SK-N-SH (cell line): ENCODE results near the gene NOD2. TPM values are rescaled to one million over a fixed set of nuclear protein-coding genes. Genes with fewer than 3 reads are reported as not detected.

Experiments used
- CTCF ChIA-PET: fragments of 300-600, 350-600 bp; formaldehyde crosslinking; extraction: SDS; loops from one replicate; lab custom pipeline; 2021; lab: Yijun Ruan, JAX
- POLR2A ChIA-PET: fragments of 350-600 bp; sonication (Branson Sonifier 250); formaldehyde crosslinking; extraction: SDS; loops from one replicate; lab custom pipeline; 2020; ENCODE audit warnings: antibody characterized with exemption, inconsistent platforms; lab: Yijun Ruan, JAX
- DNase-seq: peaks from one replicate; pipeline ENCODE4 v3.0.0; 2012
- H2AFZ ChIP-seq: fragments of 200-600 bp; sonication (generic); 2 replicates; pipeline ENCODE4 v1.8.1; 2016; ENCODE audit warnings: antibody characterized with exemption, mild to moderate bottlenecking, low read depth
- H3F3A ChIP-seq: fragments of 200-600 bp; sonication (generic); replicated peaks from 2 replicates; pipeline ENCODE3; 2016; ENCODE audit warnings: antibody characterized with exemption, mild to moderate bottlenecking; ENCODE audit not compliant: insufficient read depth
- H3K27ac ChIP-seq, 2 experiments: fragments of 200-500 bp in 1 of 2; fragments of 200-600 bp in 1 of 2; sonication (Bioruptor generic) in 1 of 2; sonication (generic), shearing (Covaris generic) in 1 of 2; 2 replicates each; pipeline versions ENCODE4 v1.5.1 to v1.6.1; 2014 to 2016; ENCODE audit warnings: low read depth in 2 of 2, inconsistent platforms in 1 of 2, low read length in 1 of 2, mild to moderate bottlenecking in 1 of 2, mixed read lengths in 1 of 2
- H3K27me3 ChIP-seq: fragments of 200-600 bp; sonication (generic), shearing (Covaris generic); 2 replicates; pipeline ENCODE4 v1.6.1; 2016; ENCODE audit warnings: mixed run types; ENCODE audit not compliant: insufficient read depth
- H3K36me3 ChIP-seq, 2 experiments: fragments of 200-500 bp in 1 of 2; fragments of 200-600 bp in 1 of 2; sonication (Bioruptor generic) in 1 of 2; sonication (generic) in 1 of 2; replicated peaks in 1 of 2; 2 replicates each; pipeline versions ENCODE3 to v1.5.1; 2014 to 2016; ENCODE audit warnings: low read length in 1 of 2, mild to moderate bottlenecking in 1 of 2; ENCODE audit not compliant: insufficient read depth in 2 of 2, control insufficient read depth in 1 of 2
- H3K4me1 ChIP-seq, 2 experiments: fragments of 200-500 bp in 1 of 2; fragments of 200-600 bp in 1 of 2; sonication (Bioruptor generic) in 1 of 2; sonication (generic), shearing (Covaris generic) in 1 of 2; 2 replicates each; pipeline versions ENCODE4 v1.5.1 to v1.6.1; 2014 to 2016; ENCODE audit warnings: low read depth in 1 of 2, low read length in 1 of 2, mixed run types in 1 of 2; ENCODE audit not compliant: insufficient read depth in 2 of 2, control insufficient read depth in 1 of 2
- H3K4me2 ChIP-seq: fragments of 200-600 bp; sonication (generic), shearing (Covaris generic); 2 replicates; pipeline ENCODE4 v1.6.1; 2017; ENCODE audit warnings: mixed run types
- H3K4me3 ChIP-seq, 2 experiments: fragments of 200-500 bp in 1 of 2; fragments of 200-600 bp in 1 of 2; sonication (Bioruptor generic) in 1 of 2; sonication (generic), shearing (Covaris generic) in 1 of 2; 2 replicates each; pipeline versions ENCODE4 v1.5.1 to v1.8.1; 2014 to 2016; ENCODE audit warnings: low read depth in 2 of 2, inconsistent platforms in 1 of 2, low read length in 1 of 2, mild to moderate bottlenecking in 1 of 2, mixed read lengths in 1 of 2, moderate library complexity in 1 of 2
- H3K79me2 ChIP-seq: fragments of 200-600 bp; sonication (generic); 2 replicates; pipeline ENCODE4 v1.8.1; 2017; ENCODE audit warnings: mild to moderate bottlenecking; ENCODE audit not compliant: insufficient read depth
- H3K9ac ChIP-seq: fragments of 200-600 bp; sonication (generic); 2 replicates; pipeline ENCODE4 v1.6.1; 2017; ENCODE audit warnings: mixed run types
- H3K9me2 ChIP-seq: fragments of 200-600 bp; sonication (generic); 2 replicates; pipeline ENCODE4 v1.6.1; 2017; ENCODE audit warnings: mixed run types
- H3K9me3 ChIP-seq: fragments of 200-600 bp; sonication (generic); 2 replicates; pipeline ENCODE4 v1.6.1; 2017; ENCODE audit warnings: mixed run types, mild to moderate bottlenecking, moderate library complexity
- H4K20me1 ChIP-seq: fragments of 200-600 bp; sonication (generic); 2 replicates; pipeline ENCODE4 v1.6.1; 2017; ENCODE audit warnings: mild to moderate bottlenecking, mixed run types; ENCODE audit not compliant: insufficient read depth
- EZH2phosphoT487 ChIP-seq: fragments of 200-600 bp; sonication (generic); IDR thresholded peaks from 2 replicates; pipeline ENCODE4 v1.6.1; 2017; ENCODE audit warnings: low read depth, mixed run types, mild to moderate bottlenecking, antibody characterized with exemption, moderate library complexity, borderline replicate concordance
- FOXJ3 ChIP-seq: sonication (generic); formaldehyde crosslinking; IDR thresholded peaks from 2 replicates; pipeline ENCODE4 v1.5.1; 2020; ENCODE audit warnings: mild to moderate bottlenecking, missing genetic modification reagents
- IRF3 ChIP-seq: fragments of 150-350 bp; IDR thresholded peaks from 2 replicates; pipeline ENCODE4 v1.6.1; 2016; ENCODE audit warnings: mild to moderate bottlenecking, low read depth, low read length
- NFIC ChIP-seq: IDR thresholded peaks from 2 replicates; pipeline ENCODE4 v1.4.0; 2012; ENCODE audit warnings: borderline replicate concordance
- NRF1 ChIP-seq: IDR thresholded peaks from 2 replicates; pipeline ENCODE4 v1.6.1; 2012; ENCODE audit warnings: low read depth, mild to moderate bottlenecking, low read length
- POLR2AphosphoS5 ChIP-seq: IDR thresholded peaks from 2 replicates; pipeline ENCODE4 v1.6.1; 2012; ENCODE audit warnings: low read depth, low read length
- RCOR1 ChIP-seq: fragments of 150-350 bp; IDR thresholded peaks from 2 replicates; pipeline ENCODE4 v1.6.1; 2017; ENCODE audit warnings: antibody characterized with exemption, low read length
- REST ChIP-seq: IDR thresholded peaks from 2 replicates; pipeline ENCODE4 v1.6.1; 2012; ENCODE audit warnings: mild to moderate bottlenecking, low read depth, low read length, moderate library complexity
- RFX5 ChIP-seq: IDR thresholded peaks from 2 replicates; pipeline ENCODE4 v1.6.1; 2012; ENCODE audit warnings: mild to moderate bottlenecking, improper control_type of control experiment, low read length
- RXRA ChIP-seq: IDR thresholded peaks from 2 replicates; pipeline ENCODE4 v1.4.0; 2012; ENCODE audit warnings: low read depth, mild to moderate bottlenecking, borderline replicate concordance
- SIN3A ChIP-seq: IDR thresholded peaks from 2 replicates; pipeline ENCODE4 v1.6.1; 2012; ENCODE audit warnings: low read depth, mild to moderate bottlenecking, low read length, moderate library complexity, borderline replicate concordance
- SMC3 ChIP-seq: IDR thresholded peaks from 2 replicates; pipeline ENCODE4 v1.6.1; 2012; ENCODE audit warnings: low read depth, low read length, improper control_type of control experiment
- TAF1 ChIP-seq: IDR thresholded peaks from 2 replicates; pipeline ENCODE4 v1.6.1; 2012; ENCODE audit warnings: low read depth, mild to moderate bottlenecking, low read length, moderate library complexity, borderline replicate concordance
- TEAD4 ChIP-seq: IDR thresholded peaks from 2 replicates; pipeline ENCODE4 v1.4.0; 2012; ENCODE audit warnings: mild to moderate bottlenecking, borderline replicate concordance; ENCODE audit not compliant: insufficient read depth
- YY1 ChIP-seq: IDR thresholded peaks from 2 replicates; pipeline ENCODE4 v1.4.0; 2012; ENCODE audit warnings: low read depth, mild to moderate bottlenecking
- WGBS: methylation state at CpG from one replicate; pipeline ENCODE4 v1.1.6; 2017; ENCODE audit warnings: low lambda C conversion rate; 5-methylcytosine and 5-hydroxymethylcytosine counted together
- polyA plus RNA-seq, 3 experiments: library from polyadenylated mRNA; depleted of rRNA; stranded (reverse); fragments of >200 nt; gene quantifications; 2 replicates each; pipeline ENCODE4 v1.2.3, GENCODE V29; 2012
- TF ChIP-seq, protein P1 (sequence below): IDR thresholded peaks from 2 replicates; pipeline ENCODE4 v1.4.0; 2012; ENCODE audit warnings: low read depth

The NOD2 gene
- polyA plus RNA-seq, 1 of the 3 experiments (the other 2 are of a cell fraction): not detected

DNA sequence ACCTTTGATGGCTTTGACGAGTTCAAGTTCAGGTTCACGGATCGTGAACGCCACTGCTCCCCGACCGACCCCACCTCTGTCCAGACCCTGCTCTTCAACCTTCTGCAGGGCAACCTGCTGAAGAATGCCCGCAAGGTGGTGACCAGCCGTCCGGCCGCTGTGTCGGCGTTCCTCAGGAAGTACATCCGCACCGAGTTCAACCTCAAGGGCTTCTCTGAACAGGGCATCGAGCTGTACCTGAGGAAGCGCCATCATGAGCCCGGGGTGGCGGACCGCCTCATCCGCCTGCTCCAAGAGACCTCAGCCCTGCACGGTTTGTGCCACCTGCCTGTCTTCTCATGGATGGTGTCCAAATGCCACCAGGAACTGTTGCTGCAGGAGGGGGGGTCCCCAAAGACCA is 17.6 kb downstream of the NOD2 start:
- H3K9me3 ChIP-seq: no peaks in the 10 kb centered on the region
- no peak overlapping the region for H3K9ac ChIP-seq
- peaks cover 0 to 39% of the 10 kb centered on the region in 2 experiments; a peak in 1 of 4 replicates for H3K4me1 ChIP-seq
- H3K4me2 ChIP-seq: no peak overlapping the region
- H3K27me3 ChIP-seq: no peaks in the 10 kb centered on the region
- H3K36me3 ChIP-seq: no peaks in the 10 kb centered on the region
- no peaks in the 10 kb centered on the region for H3K9me2 ChIP-seq
- H3K4me3 ChIP-seq: no peak overlapping the region
- ChIA-PET CTCF (interaction anchor here (0.7 to 2.4 kb wide), 5 partner anchors 9 to 96 kb away, joined by 3 to 7 read pairs (median 5); no protein-coding TSS in a partner anchor), POLR2A (no interaction called here)
- DNase-seq: no peak
- H3K79me2 ChIP-seq: no peaks in the 10 kb centered on the region
- TF ChIP-seq YY1 (no peak), RFX5 (no peak), FOXJ3 (CRISPR knock-in tag) (no peak), SMC3 (no peak), POLR2AphosphoS5 (no peak), NRF1 (no peak), SIN3A (no peak), RXRA (no peak), EZH2phosphoT487 (no peak), IRF3 (no peak), REST (no peak), TEAD4 (no peak), TAF1 (no peak), RCOR1 (no peak), NFIC (no peak)
- TF ChIP-seq, protein P1, sequence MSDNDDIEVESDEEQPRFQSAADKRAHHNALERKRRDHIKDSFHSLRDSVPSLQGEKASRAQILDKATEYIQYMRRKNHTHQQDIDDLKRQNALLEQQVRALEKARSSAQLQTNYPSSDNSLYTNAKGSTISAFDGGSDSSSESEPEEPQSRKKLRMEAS: no peak
- H2AFZ ChIP-seq: no peak overlapping the region
- 76% methylated on average over 16 of the region's 21 CpGs for WGBS
- H4K20me1 ChIP-seq: no peaks in the 10 kb centered on the region
- no peak overlapping the region; a peak in 1 of 4 replicates for H3K27ac ChIP-seq
- H3F3A ChIP-seq: no peaks in the 10 kb centered on the region
